Urinary bladder (tissue), 4 donors: Measurements from ENCODE around the gene BRSK1. TPM values are rescaled to one million over a fixed set of nuclear protein-coding genes. Genes with fewer than 3 reads are reported as not detected.
A peak's percentile ranks its signal among the peaks of the same experiment; 100 is the strongest.

Experiments used
- DNase-seq: peaks from one replicate; pipeline ENCODE4 v3.0.0-alpha.2; 2015; ENCODE audit errors: extremely low spot score
- H3K27ac ChIP-seq: one replicate; pipeline ENCODE4 v1.5.1; 2013; ENCODE audit warnings: low read depth, mild to moderate bottlenecking, moderate library complexity
- H3K36me3 ChIP-seq: one replicate; pipeline ENCODE4 v1.6.1; 2013; ENCODE audit warnings: mild to moderate bottlenecking, moderate library complexity; ENCODE audit not compliant: insufficient read depth
- H3K4me1 ChIP-seq: one replicate; pipeline ENCODE4 v1.6.1; 2013; ENCODE audit warnings: mild to moderate bottlenecking, moderate library complexity; ENCODE audit not compliant: insufficient read depth
- H3K4me3 ChIP-seq: one replicate; pipeline ENCODE4 v1.5.1; 2013; ENCODE audit warnings: low read depth, low read length
- WGBS: extraction: QIAGEN DNeasy Blood & Tissue Kit; methylation state at CpG from one replicate; pipeline ENCODE4 v1.1.7; 2013; 5-methylcytosine and 5-hydroxymethylcytosine counted together
- polyA plus RNA-seq: library from polyadenylated mRNA; stranded (reverse); fragments of 200-250 nt; gene quantifications from one replicate; pipeline ENCODE4 v1.2.3, GENCODE V29; 2013
- total RNA-seq: library from RNA; depleted of rRNA; stranded (reverse); fragments of >200 nt; gene quantifications from one replicate; pipeline ENCODE4 v1.2.3, GENCODE V29; 2014
- donor health status: healthy with polysubstance abuse.
- donor health status: healthy.

Gene BRSK1
- total and polyA plus RNA-seq, 2 donors, result 8.8 to 9.7 TPM

DNA sequence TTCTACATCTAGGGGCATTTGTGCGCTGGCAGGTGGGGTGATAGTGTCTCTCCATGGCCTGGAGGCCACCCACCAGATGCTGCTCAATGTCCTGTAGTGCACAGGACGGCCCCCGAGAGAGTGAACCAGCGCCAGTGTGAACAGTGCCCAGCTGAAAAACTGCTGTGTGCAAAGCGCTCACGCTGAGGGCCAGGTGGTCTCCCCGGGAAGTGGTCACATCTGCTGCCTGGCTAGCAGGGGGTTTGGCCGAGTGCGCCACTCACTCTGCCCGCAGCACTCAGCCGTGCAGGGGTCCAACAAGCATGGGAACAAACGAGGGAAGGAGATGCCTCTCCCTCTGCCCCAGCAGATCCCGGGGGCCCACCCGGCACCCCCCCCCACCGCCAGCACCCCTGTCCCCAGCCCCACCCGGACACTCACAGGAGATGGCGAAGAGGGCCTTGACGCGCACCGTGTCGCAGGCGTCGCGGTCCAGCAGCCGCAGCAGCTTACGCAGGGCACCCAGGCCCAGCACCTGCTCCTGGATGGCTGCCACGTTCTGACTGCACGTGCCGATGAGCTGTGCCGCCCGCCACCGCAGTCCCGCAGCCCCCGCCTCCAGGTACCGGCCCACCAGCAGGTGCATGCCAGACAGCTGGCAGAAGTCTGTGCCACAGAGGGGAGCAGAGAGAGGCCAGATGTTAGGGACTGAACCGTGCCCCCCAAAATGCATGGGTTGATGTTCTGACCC lies 9.7 kb upstream of the BRSK1 start:
- no peak for DNase-seq
- WGBS, result 94% methylated on average over 36 of the region's 36 CpGs
- Histone ChIP-seq H3K36me3 (no peaks in the 10 kb centered on the region), H3K4me3 (no peak overlapping the region), H3K4me1 (no peaks in the 10 kb centered on the region), H3K27ac (no peak overlapping the region)

DNA sequence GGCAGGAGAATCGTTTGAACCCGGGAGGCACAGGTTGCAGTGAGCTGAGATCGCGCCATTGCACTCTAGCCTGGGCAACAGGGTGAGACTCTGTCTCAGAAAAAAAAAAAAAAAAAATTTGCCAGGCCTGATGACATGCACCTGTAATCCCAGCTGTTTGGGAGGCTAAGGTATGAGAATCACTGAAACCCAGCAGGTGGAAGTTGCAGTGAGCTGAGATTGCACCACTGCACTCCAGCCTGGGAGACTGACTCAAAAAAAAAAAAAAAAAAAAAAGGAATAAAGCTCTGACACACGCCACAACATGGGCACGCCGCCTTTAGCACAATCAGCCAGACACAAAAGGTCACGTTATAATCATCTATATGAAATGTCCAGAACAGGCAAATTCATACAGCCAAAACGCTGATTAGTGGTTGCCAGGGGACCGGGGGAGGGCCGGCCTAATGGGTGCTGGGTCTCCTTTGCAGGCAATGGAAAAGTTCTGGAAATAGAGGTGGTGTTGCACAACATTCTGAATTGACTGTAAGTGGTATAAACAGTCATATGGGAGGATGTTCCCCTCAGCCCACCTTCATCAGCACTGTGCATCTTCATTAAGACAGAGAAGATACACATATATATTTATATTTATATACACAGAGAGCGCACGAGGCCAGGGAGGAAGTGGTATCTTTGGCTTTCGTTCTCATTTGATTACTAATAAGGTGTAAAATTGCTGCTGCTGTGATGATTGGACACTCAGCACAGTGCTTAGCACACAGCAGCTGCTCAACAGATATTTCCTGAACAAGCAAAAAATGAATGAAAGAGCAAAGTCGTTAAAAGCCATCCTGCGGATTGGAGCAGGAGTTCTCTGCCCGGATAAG lies 7.7 kb upstream of the BRSK1 start:
- H3K27ac ChIP-seq, result no peak overlapping the region
- no peaks in the 10 kb centered on the region for H3K36me3 ChIP-seq
- H3K4me3 ChIP-seq, result no peak overlapping the region
- no peak for DNase-seq
- 82% methylated on average over 17 of the region's 17 CpGs for WGBS
- H3K4me1 ChIP-seq, result no peaks in the 10 kb centered on the region

DNA sequence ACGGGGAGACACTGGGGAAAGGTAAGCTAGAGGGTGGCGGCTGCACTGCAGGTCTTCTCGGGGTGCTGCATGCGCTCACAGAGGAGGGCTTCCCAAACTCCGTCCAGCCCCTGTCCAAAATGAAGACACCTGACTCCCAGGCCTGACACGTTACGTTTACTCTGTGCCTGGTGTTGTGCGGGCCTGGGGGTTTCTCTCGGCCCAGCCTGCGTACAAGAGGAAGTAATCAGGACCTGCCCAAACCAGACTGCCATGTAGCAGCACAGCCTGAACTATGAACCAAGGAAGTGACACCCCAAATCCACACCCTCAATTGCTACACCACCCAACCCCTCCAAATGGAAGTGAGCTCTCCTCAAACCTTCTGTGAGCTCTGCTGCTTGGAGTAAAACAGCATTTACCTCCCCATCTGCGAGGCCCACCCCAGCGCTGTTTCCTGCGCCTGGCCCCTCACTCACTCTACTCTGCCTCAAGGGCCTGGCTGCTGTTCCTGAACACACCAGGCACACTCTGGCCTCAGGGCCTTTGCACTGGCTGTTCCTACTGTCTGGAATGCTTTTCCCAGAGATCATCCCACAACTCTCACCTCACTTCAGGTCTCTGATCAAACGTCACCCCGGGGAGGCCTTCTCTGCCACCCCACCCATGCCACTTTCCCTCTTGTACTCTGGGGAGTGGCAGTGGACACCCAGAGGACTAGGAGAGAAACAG lies 6.9 kb upstream of the BRSK1 start:
- 89% methylated on average over 15 of the region's 15 CpGs for WGBS
- Histone ChIP-seq H3K27ac (no peak overlapping the region), H3K36me3 (no peaks in the 10 kb centered on the region), H3K4me1 (no peaks in the 10 kb centered on the region), H3K4me3 (no peak overlapping the region)
- DNase-seq, result no peak

DNA sequence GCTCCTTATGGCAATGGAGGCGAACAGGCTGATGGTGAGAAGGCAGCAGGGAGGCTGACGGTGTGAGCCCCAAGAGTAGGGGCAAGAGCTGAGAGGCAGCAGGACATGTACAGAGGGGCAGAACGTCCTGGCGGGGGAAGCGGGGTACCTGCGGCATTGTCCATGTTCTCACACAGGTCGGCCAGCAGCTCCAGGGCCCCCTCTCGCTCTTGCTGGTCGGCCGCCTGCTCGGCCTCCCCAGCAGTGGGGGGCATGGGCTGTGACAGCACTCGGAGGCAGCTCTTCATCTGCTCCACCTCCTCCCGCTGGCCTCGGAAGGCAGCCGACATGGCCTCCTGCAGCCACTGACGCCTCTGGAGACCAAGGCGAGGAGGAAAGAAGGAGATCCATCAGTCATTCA lies 6.3 kb upstream of the BRSK1 start:
- no peaks in the 10 kb centered on the region for H3K4me1 ChIP-seq
- no peak overlapping the region for H3K27ac ChIP-seq
- no peaks in the 10 kb centered on the region for H3K36me3 ChIP-seq
- no peak overlapping the region for H3K4me3 ChIP-seq
- DNase-seq, result no peak
- WGBS, result 93% methylated on average over 17 of the region's 17 CpGs

DNA sequence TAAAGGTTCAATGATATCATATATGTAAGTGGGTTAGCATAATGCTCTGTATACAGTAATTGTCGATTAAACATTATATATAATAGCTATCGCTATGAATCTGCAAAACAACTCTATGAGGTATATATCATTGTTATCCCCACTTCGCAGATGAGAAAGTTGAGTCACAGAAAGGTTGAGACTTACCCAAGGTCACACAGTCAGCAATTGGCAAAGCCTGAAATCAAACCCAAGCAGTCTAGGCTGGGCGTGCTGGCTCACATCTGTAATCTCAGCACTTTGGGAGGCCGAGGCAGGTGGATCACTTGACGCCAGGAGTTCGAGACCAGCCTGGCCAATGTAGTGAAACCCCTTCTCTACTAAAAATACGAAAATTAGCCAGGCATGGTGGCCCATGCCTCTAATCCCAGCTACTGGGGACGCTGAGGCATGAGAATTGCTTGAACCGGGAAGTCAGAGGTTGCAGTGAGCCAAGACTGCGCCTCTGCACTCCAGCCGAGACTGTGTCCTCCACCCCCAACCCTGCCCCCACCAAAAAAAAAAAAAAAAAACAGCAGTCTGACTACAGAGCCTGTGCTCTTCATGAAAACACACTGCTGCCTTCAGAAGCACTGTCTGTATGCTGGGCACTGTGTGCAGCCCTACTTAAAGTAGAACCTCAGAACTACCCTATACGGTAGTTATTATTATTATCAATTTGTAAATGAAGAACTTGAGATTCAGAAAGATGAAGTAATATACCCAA lies 5.2 kb upstream of the BRSK1 start:
- H3K4me3 ChIP-seq, result no peak overlapping the region
- H3K36me3 ChIP-seq, result no peaks in the 10 kb centered on the region
- 87% methylated on average over 13 of the region's 13 CpGs for WGBS

DNA sequence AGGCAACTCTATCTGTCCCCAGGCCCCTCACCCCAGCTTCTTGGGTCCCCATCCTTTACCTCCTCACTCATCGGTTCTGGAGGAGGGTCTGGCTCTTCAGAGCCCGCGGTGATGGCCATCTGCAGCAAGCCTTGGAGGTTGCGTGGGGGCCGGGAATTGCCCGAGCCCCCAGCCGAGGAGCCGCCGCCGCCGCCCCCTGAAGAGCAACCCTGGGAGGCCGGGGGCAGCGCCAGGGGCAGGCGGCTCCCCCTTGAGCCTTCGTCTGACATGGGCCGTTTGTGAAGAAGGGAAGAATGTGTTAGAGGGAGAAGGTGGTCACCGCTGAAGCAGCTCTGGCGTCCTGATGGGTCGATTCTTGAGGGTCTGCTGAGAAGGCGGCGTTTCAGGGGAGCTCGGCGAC lies 4.5 kb upstream of the BRSK1 start:
- peak overlapping the region; percentile 77 for H3K4me3 ChIP-seq
- no peak for DNase-seq
- H3K4me1 ChIP-seq, result no peaks in the 10 kb centered on the region
- no peaks in the 10 kb centered on the region for H3K36me3 ChIP-seq
- 2% methylated on average over 23 of the region's 23 CpGs for WGBS
- no peak overlapping the region for H3K27ac ChIP-seq

More for the DNA sequence above, 5.2 kb upstream of the BRSK1 start:
- no peak for DNase-seq
- Histone ChIP-seq H3K27ac (no peak overlapping the region), H3K4me1 (no peaks in the 10 kb centered on the region)

DNA sequence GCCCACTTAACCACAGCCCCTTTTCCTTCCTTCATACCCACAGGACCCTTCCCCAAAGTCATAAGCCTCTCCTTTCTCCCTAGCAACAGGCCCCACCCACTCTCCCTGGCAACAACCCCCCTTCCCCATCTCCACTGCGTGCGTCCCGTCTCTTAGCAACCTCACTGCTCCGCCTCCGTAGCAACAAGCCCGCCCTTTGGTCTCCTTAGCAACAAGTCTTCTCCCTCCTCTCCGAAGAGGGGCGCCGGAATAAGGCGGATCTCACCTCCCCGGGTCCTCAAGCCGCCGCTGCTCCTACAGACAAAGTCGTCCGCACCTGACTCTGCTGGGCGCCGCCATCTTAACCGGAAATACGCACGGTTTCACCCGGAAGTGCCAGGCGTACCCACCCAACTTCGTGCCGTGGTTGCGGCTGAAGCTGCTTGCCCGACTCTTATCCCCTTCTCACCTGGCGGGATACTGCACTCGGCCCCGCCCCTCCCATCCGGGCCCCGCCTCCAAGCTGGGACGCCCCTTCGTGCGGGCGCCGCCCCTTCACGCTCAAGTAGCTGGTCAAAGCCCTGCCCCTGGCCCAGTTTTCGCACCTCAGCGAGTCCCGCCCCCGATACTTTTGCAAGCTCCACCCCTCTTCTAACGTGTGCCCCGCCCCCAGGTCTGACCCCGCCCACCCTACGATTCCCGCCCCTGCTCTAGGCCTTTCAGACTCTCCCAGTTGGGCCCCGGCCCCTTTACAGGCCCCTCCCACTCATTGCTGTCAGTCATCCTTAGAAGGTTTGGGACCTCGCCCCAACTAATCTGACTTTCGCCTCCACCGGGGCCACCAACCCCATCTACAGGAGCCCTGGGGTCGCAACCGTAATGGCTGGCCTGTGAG lies 3.8 kb upstream of the BRSK1 start, which contains the start of gene HSPBP1:
Gene HSPBP1, minus strand, starts transcription at position 341 of the 874 bp plus-strand sequence. CDS start 502 bp downstream, outside the sequence.
- Histone ChIP-seq H3K27ac (peak within 1 kb of the TSS; percentile 73), H3K4me1 (no peaks in the 10 kb centered on the region), H3K36me3 (no peaks in the 10 kb centered on the region), H3K4me3 (peak within 1 kb of the TSS; percentile 77)
- DNase-seq, result peak; percentile 90
- 3% methylated on average over 52 of the region's 52 CpGs for WGBS

DNA sequence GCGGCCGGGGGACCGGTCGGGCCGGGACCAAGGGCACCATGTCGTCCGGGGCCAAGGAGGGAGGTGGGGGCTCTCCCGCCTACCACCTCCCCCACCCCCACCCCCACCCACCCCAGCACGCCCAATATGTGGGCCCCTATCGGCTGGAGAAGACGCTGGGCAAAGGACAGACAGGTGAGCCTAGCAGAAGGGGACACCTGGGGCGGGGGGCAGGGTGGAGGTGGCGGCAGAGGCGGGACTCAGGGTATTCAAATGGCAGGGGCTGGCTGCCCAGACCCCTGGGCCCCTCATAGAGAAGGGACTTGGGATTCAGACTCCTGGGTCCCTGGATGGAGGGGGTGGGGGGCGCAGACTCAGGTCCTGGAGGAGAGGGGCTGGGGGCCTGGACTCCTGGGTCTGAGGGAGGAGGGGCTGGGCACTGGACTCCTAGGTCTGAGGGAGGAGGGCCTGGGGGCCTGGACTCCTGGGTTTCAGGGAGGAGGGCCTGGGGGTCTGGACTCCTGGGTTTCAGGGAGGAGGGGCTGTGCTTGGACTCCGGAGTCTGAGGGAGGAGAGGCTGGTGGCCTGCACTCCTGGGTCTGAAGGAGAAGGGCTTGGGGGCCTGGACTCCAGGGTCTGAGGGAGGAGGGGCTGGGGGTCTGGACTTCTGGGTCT lies 735 bp downstream of the BRSK1 start:
- Histone ChIP-seq H3K4me1 (no peaks in the 10 kb centered on the region), H3K36me3 (no peaks in the 10 kb centered on the region), H3K4me3 (peak overlapping the region; percentile 64), H3K27ac (no peak overlapping the region)
- no peak for DNase-seq
- 13% methylated on average over 16 of the region's 16 CpGs for WGBS

DNA sequence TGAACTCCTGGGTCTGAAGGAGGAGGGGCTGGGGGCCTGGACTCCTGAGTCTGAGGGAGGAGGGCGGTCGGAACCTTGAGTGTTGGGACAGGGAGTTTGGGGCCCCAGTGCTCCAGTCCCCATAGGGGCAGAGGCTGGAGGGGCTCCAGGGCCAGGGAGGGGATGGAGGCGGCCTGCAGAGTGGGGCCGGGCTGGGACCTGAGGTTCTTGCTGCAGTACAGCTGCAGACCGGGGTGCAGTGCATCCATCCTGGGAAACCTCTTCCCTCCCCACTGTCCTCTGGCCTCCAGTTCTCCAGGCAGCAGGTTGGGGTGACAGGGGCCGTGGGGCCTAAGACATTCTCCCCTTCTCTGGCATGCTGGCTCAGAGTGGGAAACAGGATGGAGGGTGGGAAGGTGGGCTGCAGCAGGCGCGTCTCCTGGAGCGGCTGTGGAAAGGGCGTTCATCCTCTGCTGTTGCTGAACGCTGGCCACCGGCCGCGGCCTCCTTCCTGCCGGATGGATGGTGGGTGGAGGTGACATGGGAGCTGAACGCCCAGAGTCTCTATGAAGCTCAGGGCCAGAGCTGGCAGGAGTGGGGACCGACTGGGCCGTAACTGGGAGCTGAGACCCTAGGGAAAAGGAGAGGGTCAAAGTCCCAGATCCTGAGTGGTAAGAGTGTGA lies 1.6 kb downstream of the BRSK1 start:
- no peak for DNase-seq
- no peak overlapping the region for H3K27ac ChIP-seq
- no peaks in the 10 kb centered on the region for H3K36me3 ChIP-seq
- H3K4me1 ChIP-seq, result no peaks in the 10 kb centered on the region
- 31% methylated on average over 18 of the region's 18 CpGs for WGBS
- no peak overlapping the region for H3K4me3 ChIP-seq

DNA sequence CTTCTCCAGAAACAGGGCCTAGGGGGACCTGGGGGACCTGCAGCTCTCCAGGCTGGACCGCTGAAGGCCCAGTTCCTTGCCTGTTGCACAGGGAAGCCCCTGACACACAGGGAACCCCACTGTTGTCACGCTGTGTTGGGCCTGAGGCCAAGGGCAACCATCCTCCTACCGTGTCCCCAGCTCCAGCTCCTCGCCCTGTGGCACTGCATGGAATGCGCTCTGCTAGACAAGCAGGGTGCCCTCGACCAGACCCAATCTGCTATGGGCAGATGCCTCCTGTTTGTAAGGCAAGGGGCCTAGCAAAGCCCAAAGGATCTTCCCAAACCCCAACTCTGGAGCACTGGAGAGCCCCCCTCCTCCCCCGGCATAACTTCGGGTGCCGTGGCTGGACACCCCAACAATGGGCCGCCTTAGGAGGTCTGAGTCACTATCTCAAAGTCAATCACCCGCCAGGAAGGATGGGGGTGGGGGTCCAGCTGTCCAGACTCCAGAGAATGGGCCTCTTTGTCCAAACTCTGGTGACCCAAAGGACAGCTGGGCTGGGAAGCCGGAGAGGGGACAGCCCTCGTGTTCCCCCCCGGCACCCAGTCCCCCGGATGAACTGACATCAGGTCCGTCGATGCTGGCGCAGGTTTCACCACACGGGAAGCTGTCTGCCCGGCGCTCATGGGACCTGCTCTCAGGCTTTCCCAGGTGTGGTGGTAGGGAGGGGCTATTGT lies 3.7 kb downstream of the BRSK1 start:
- WGBS, result 90% methylated on average over 21 of the region's 21 CpGs
- H3K36me3 ChIP-seq, result no peaks in the 10 kb centered on the region
- no peak overlapping the region for H3K27ac ChIP-seq
- no peaks in the 10 kb centered on the region for H3K4me1 ChIP-seq
- no peak for DNase-seq
- no peak overlapping the region for H3K4me3 ChIP-seq

DNA sequence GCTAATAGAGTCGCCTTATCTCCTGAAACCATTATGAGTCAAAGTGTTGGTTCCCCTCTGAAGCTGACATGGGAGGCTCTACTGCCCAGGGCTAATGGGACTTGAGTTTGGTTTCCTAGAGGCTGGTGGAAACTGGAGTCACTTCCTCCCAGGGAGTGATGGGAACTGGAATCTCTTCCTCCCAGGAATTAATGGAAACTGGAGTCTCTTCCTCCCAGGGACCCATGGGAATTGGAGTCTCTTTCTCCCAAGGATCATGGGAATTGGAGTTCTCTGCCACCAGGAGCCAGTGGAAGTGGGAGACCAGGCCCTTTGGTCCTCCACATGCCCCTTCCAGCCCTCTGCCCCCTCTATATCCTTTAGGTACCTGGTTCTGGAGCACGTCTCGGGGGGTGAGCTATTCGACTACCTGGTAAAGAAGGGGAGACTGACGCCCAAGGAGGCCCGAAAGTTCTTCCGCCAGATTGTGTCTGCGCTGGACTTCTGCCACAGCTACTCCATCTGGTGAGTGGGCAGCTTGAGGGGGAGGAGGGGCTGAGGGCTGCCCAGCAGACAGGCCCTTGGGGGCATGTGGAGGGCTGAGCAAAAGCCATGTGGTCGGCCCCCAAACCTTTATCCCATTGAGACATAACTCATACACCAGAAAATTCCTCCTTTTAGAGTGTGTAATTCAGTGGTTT lies 5.5 kb downstream of the BRSK1 start:
- Histone ChIP-seq H3K4me3 (no peak overlapping the region), H3K36me3 (no peaks in the 10 kb centered on the region), H3K27ac (no peak overlapping the region), H3K4me1 (no peaks in the 10 kb centered on the region)
- no peak for DNase-seq
- 94% methylated on average over 9 of the region's 9 CpGs for whole genome bisulfite sequencing
